Psoas muscle (tissue), 8 donors: ENCODE results near the gene ERCC2. TPM values are rescaled to one million over a fixed set of nuclear protein-coding genes. Genes with fewer than 3 reads are reported as not detected.

Experiments used
- ATAC-seq, 4 donors: fragments of 200-7000 bp; cut with Tn5 transposase; one replicate each; pipeline ENCODE4 v1.9.1; 2020; ENCODE audit warnings: moderate library complexity in 3 of 4, mild to moderate bottlenecking in 2 of 4
- DNase-seq, 2 donors: peaks; one replicate each; pipeline ENCODE4 v3.0.0-alpha.2; 2020
- H3K27ac ChIP-seq: fragments of 200-600 bp; one replicate; pipeline ENCODE4 v1.8.0; 2022
- H3K27me3 ChIP-seq, 3 donors: fragments of 200-600 bp in 1 of 3; one replicate each; pipeline versions ENCODE4 v1.6.1 to v1.8.0; 2013 to 2022; ENCODE audit warnings: low read length in 2 of 3, mild to moderate bottlenecking in 2 of 3, moderate library complexity in 1 of 3; ENCODE audit not compliant: insufficient read depth in 3 of 3
- H3K36me3 ChIP-seq, 2 donors: fragments of 200-600 bp in 1 of 2; one replicate each; pipeline versions ENCODE4 v1.6.1 to v1.8.0; 2013 to 2022; ENCODE audit warnings: low read depth in 1 of 2, mild to moderate bottlenecking in 1 of 2, moderate library complexity in 1 of 2; ENCODE audit not compliant: insufficient read depth in 1 of 2
- H3K4me1 ChIP-seq: fragments of 200-600 bp; one replicate; pipeline ENCODE4 v1.8.0; 2022
- H3K4me3 ChIP-seq: fragments of 200-600 bp; one replicate; pipeline ENCODE4 v1.8.0; 2022; ENCODE audit warnings: mild to moderate bottlenecking
- H3K9me3 ChIP-seq: fragments of 200-600 bp; one replicate; pipeline ENCODE4 v1.8.0; 2022
- WGBS, 3 donors: extraction: QIAGEN DNeasy Blood & Tissue Kit; methylation state at CpG; one replicate each; pipeline versions ENCODE4 v1.1.6 to v1.1.7; 2013; 5-methylcytosine and 5-hydroxymethylcytosine counted together
- intact Hi-C, 2 donors: fragments of 100-400 bp; cut with DNase I; formaldehyde crosslinking; loops; one replicate each; pipeline versions ENCODE4 v1.11.0 to v1.14.2; 2022
- polyA plus RNA-seq, 3 donors: library from polyadenylated mRNA; stranded (reverse); fragments of 200-250 nt; gene quantifications; one replicate each; pipeline ENCODE4 v1.2.3, GENCODE V29; 2013
- total RNA-seq, 4 donors: library from RNA; stranded (reverse); fragmentation: NEBNext Ultra II Directional in 2 of 4; extraction: Animal tissue kit (Norgen Biotek cat#: 25700) in 2 of 4; gene quantifications; one replicate each; pipeline versions ENCODE4 v1.2.1 to v1.2.4, GENCODE V29; 2021 to 2023
- TF ChIP-seq, protein P1 (sequence below): fragments of 200-600 bp; IDR thresholded peaks from one replicate; pipeline ENCODE4 v1.8.0; 2022; ENCODE audit warnings: antibody characterized with exemption
- donor health status: healthy with polysubstance abuse.
- donor health status: DM: no; HTN: no; CAD: no; lungs with moderate emphysema.
- donor health status: Bipolar disorder and iron deficiency.
- donor health status: healthy.
- donor health status: DM: yes; HTN: yes; CAD: no.
- donor health status: DM: no; HTN: no; CAD: no.
- donor health status: DM: no; HTN: no; CAD: no.
- donor health status: DM: yes; HTN: yes; CAD: no.

ERCC2 gene
- total and polyA plus RNA-seq, 7 donors: 5.0 to 16.4 (median 9.3) TPM

DNA sequence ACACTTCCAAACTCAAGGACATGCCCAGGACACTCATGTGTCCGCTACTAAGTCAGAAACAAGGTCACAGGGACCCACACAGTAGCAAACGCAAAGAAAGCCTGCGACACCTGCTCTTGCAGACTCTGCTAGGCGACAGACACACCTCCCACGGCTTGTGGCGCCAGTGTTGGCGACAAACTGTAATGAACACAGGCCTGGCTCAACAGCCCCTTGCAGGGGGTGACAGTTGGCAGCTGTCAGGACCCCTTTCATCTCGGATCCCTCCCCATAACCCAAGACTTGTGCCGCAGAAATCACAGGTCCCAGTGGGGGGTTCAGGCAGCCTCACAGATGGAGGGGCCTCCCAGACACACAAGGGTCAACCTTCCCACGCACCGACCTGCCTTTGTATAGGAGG, 48.1 kb downstream of the ERCC2 start:
- ATAC-seq: peak; percentile 24 to 41 (median 33)
- H3K27ac ChIP-seq: peak overlapping the region; percentile 97
- intact Hi-C loops: loop anchor here in 1 of 2 donors (10.0 kb wide), 1 partner anchor 172 kb away; the partner anchor contains the start of genes PPM1N and RTN2

DNA sequence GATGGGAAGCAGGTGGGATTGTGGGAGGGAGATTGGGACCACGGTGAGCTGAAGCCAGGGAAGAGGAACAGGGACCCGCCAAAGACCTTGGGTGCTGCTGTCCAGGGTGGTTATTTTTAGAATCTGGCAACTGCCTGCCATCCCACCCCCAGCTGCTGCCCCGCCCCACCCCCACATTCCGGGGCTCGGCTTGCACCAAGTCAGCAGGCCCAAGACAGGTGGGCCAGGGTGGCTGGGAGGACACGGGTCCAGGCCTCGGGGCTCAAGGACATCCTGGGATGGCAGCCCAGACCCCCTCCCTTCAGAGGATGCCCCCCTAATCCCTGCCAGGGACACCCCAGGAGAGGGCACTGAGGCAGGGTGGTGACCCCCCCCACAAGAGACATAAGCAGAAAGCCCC, 48.5 kb downstream of the ERCC2 start:
- ATAC-seq (peak; percentile 56 to 63 (median 59)), DNase-seq (peak; percentile 69 to 86)
- Histone ChIP-seq H3K4me1 (peaks cover 18% of the 10 kb centered on the region), H3K36me3 (peaks cover 0 to 23% of the 10 kb centered on the region in 2 donors), H3K27ac (peak overlapping the region; percentile 97), H3K27me3 (no peaks in the 10 kb centered on the region), H3K9me3 (no peaks in the 10 kb centered on the region), H3K4me3 (peak overlapping the region; percentile 66)
- TF ChIP-seq, protein P1, sequence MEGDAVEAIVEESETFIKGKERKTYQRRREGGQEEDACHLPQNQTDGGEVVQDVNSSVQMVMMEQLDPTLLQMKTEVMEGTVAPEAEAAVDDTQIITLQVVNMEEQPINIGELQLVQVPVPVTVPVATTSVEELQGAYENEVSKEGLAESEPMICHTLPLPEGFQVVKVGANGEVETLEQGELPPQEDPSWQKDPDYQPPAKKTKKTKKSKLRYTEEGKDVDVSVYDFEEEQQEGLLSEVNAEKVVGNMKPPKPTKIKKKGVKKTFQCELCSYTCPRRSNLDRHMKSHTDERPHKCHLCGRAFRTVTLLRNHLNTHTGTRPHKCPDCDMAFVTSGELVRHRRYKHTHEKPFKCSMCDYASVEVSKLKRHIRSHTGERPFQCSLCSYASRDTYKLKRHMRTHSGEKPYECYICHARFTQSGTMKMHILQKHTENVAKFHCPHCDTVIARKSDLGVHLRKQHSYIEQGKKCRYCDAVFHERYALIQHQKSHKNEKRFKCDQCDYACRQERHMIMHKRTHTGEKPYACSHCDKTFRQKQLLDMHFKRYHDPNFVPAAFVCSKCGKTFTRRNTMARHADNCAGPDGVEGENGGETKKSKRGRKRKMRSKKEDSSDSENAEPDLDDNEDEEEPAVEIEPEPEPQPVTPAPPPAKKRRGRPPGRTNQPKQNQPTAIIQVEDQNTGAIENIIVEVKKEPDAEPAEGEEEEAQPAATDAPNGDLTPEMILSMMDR: no peak
- intact Hi-C loops: loop anchor here in 1 of 2 donors (10.0 kb wide), 1 partner anchor 173 kb away; the partner anchor contains the start of genes PPM1N and RTN2
- 19 to 20% (median 19%) methylated on average over 6 to 7 of the region's 7 CpGs for WGBS, 3 donors

More for the DNA sequence above, 48.1 kb downstream of the ERCC2 start:
- 18 to 27% (median 19%) methylated on average over 11 of the region's 11 CpGs for WGBS, 3 donors
- Histone ChIP-seq H3K4me1 (peaks cover 15% of the 10 kb centered on the region), H3K9me3 (no peaks in the 10 kb centered on the region), H3K36me3 (peaks cover 0 to 19% of the 10 kb centered on the region in 2 donors), H3K27me3 (no peaks in the 10 kb centered on the region), H3K4me3 (peak overlapping the region; percentile 66)
- DNase-seq: peak in 1 of 2 donors; percentile 39
- TF ChIP-seq, protein P1: no peak

DNA sequence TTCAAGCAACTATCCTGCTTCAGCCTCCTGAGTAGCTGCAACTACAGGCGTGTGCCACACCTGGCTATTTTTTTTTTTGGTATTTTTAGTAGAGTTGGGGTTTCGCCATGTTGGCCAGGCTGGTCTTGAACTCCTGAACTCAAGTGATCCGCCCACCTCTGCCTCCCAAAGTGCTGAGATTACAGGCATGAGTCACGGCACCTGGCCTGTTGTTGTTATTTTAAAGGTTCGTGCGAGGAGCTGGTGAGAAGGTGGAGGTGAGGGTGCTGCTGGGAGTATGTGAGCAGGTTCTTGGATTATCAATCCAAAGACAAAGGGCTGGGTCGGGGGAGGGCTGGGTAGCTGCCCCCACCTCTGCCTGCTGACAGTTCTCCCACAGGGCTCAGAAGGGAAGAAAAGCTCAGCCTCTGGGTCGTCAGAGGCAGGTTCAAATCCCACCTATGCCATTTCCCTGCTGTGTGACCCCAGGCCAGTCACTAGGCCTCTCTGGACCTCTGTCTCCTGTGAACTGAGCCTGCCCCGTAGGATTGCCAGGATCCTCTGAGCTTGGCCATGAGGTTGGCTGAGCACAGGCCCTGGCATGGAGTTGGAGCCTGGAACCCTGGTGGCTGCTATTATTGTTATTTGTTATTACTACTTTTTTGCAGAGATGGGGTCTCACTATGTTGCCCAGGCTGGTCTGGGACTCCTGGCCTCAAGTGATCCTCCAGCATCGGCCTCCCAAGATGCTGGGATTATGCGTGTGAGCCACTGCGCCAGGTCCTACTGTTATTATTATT, 49.2 kb downstream of the ERCC2 start:
- intact Hi-C loops: loop anchor here in 1 of 2 donors (10.0 kb wide), 1 partner anchor 174 kb away; the partner anchor contains the start of genes PPM1N and RTN2
- H3K4me1 ChIP-seq: peaks cover 21% of the 10 kb centered on the region
- ATAC-seq (no peak), DNase-seq (no peak)
- H3K4me3 ChIP-seq: peak overlapping the region; percentile 66
- TF ChIP-seq, protein P1: no peak
- peak overlapping the region; percentile 97 for H3K27ac ChIP-seq
- H3K9me3 ChIP-seq: no peaks in the 10 kb centered on the region
- H3K36me3 ChIP-seq: peaks cover 0 to 30% of the 10 kb centered on the region in 2 donors
- WGBS, 3 donors: 26 to 46% (median 34%) methylated on average over 12 of the region's 12 CpGs
- H3K27me3 ChIP-seq: no peaks in the 10 kb centered on the region

- Histone ChIP-seq H3K27ac (peak overlapping the region; percentile 86), H3K9me3 (no peaks in the 10 kb centered on the region), H3K27me3 (no peaks in the 10 kb centered on the region), H3K36me3 (peaks cover 0 to 80% of the 10 kb centered on the region in 2 donors), H3K4me3 (no peak overlapping the region), H3K4me1 (peaks cover 57% of the 10 kb centered on the region)
- TF ChIP-seq, protein P1: no peak
- 41 to 59% (median 41%) methylated on average over 15 to 21 of the region's 21 CpGs for WGBS, 3 donors
- ATAC-seq (no peak), DNase-seq (no peak)
- intact Hi-C loops: no loop called here
These were observed 55.1 kb downstream of the ERCC2 start for GRCh38 chr19:45315304-45315703.
